Small intestine (tissue), 16 donors: ENCODE data around the gene TNFAIP8L2. TPM values are rescaled to one million over a fixed set of nuclear protein-coding genes. Genes with fewer than 3 reads are reported as not detected.

Experiments
- DNase-seq, 2 donors: peaks; one replicate each; pipeline versions ENCODE4 v3.0.0 to v3.0.0-alpha.2; 2013
- FAIRE-seq: peaks from 2 replicates; lab custom pipeline; 2012; peaks lifted over from hg19 to GRCh38; lab: Jason Lieb, UNC
- H3K27ac ChIP-seq, 3 donors: one replicate each; pipeline ENCODE4 v1.5.1; 2013; ENCODE audit warnings: low read length in 2 of 3, mild to moderate bottlenecking in 2 of 3, control low read depth in 1 of 3, inconsistent platforms in 1 of 3, low read depth in 1 of 3, moderate library complexity in 1 of 3
- H3K27me3 ChIP-seq, 3 donors: one replicate each; pipeline ENCODE4 v1.6.1; 2013; ENCODE audit warnings: low read length in 3 of 3, inconsistent platforms in 1 of 3; ENCODE audit not compliant: control insufficient read depth in 3 of 3, insufficient read depth in 3 of 3
- H3K36me3 ChIP-seq, 3 donors: one replicate each; pipeline ENCODE4 v1.6.1; 2013; ENCODE audit warnings: low read length in 3 of 3, inconsistent platforms in 1 of 3, low read depth in 1 of 3, mild to moderate bottlenecking in 1 of 3, moderate library complexity in 1 of 3; ENCODE audit not compliant: control insufficient read depth in 3 of 3, insufficient read depth in 2 of 3
- H3K4me1 ChIP-seq, 3 donors: one replicate each; pipeline ENCODE4 v1.6.1; 2013; ENCODE audit warnings: low read length in 2 of 3, inconsistent platforms in 1 of 3, low read depth in 1 of 3, mild to moderate bottlenecking in 1 of 3, moderate library complexity in 1 of 3; ENCODE audit not compliant: control insufficient read depth in 3 of 3, insufficient read depth in 2 of 3
- H3K4me3 ChIP-seq, 3 donors: one replicate each; pipeline ENCODE4 v1.5.1; 2013; ENCODE audit warnings: low read length in 3 of 3, control low read depth in 1 of 3, inconsistent platforms in 1 of 3, low read depth in 1 of 3, mild to moderate bottlenecking in 1 of 3, moderate library complexity in 1 of 3
- H3K9me3 ChIP-seq, 2 donors: one replicate each; pipeline ENCODE4 v1.6.1; 2013; ENCODE audit warnings: low read depth in 1 of 2, low read length in 1 of 2; ENCODE audit not compliant: control insufficient read depth in 2 of 2, insufficient read depth in 1 of 2
- WGBS, 3 donors: extraction: QIAGEN DNeasy Blood & Tissue Kit; methylation state at CpG; one replicate each; pipeline ENCODE4 v1.1.7; 2013; 5-methylcytosine and 5-hydroxymethylcytosine counted together
- long read RNA-seq, 10 donors: transcript quantifications; one replicate each; lab custom pipeline, GENCODE V29; 2026
- polyA plus RNA-seq, 4 donors: library from polyadenylated mRNA; stranded (reverse) in 3 of 4; unstranded in 1 of 4; fragments of 200-250 nt in 3 of 4; fragments of 120-200 nt in 1 of 4; gene quantifications; one replicate each; pipeline versions ENCODE4 v1.2.1 to v1.2.3, GENCODE V29; 2013
- donor health status: healthy with polysubstance abuse.
- donor health status: control.
- donor health status: control.
- donor health status: Bipolar disorder and iron deficiency.
- donor health status: healthy.

TNFAIP8L2 gene
- polyA plus RNA-seq, result 10 to 100 TPM in 1 of 4 donors, 1 to 10 TPM in 3; 1.6 to 16.2 (median 4.8) TPM
- long read RNA-seq, donor 1, result 0 reads
- long read RNA-seq, donor 2, result 0 reads
- long read RNA-seq, donor 3, partial matches to known transcripts, result 0 of 1 reads
- long read RNA-seq, donor 3, other reads (novel, unspliced or antisense), result 0 of 1 reads
- long read RNA-seq, donor 4, result 0 reads
- long read RNA-seq, donor 5, result 0 reads
- long read RNA-seq, donor 6, partial matches to known transcripts, result 0 of 1 reads
- long read RNA-seq, donor 6, other reads (novel, unspliced or antisense), result 0 of 1 reads
- long read RNA-seq, donor 7, result 0 reads
- long read RNA-seq, donor 8, result 0 reads
- long read RNA-seq, donor 9, result 0 reads
- long read RNA-seq, donor 10, partial matches to known transcripts, result 0 of 2 reads
- long read RNA-seq, donor 10, other reads (novel, unspliced or antisense), result 0 of 2 reads

- peaks cover 4 to 39% (median 4%) of the 10 kb centered on the region in 3 donors for H3K36me3 ChIP-seq
- no peaks in the 10 kb centered on the region for H3K9me3 ChIP-seq
- peak within 1 kb of the TSS in 2 of 3 donors; percentile 27 to 52 for H3K27ac ChIP-seq
- no peak for FAIRE-seq
- peaks cover 0 to 3% (median 0%) of the 10 kb centered on the region in 3 donors for H3K4me1 ChIP-seq
- H3K27me3 ChIP-seq, result no peaks in the 10 kb centered on the region
- 29 to 48% (median 39%) methylated on average over 4 of the region's 4 CpGs for WGBS, 3 donors
- peak; percentile 40 to 65 for DNase-seq
- H3K4me3 ChIP-seq, result peak within 1 kb of the TSS; percentile 5 to 31 (median 8)
Observed at GRCh38 chr1:151156515-151156819, at the start of gene TNFAIP8L2. TSS of gene TNFAIP8L2 (plus strand) at chr1:151156649. CDS start at chr1:151158698, 2,049 bp downstream.

- WGBS, 3 donors, result 72 to 82% (median 76%) methylated on average over 2 of the region's 2 CpGs
- FAIRE-seq (no peak), DNase-seq (no peak)
Observed at GRCh38 chr1:151106894-151107293, 49.6 kb upstream of the TNFAIP8L2 start.

GRCh38 chr1:151108331-151108730 is 48.1 kb upstream of the TNFAIP8L2 start:
- FAIRE-seq (no peak), DNase-seq (no peak)
- H3K36me3 ChIP-seq, result peaks cover 0 to 40% (median 10%) of the 10 kb centered on the region in 3 donors
- H3K9me3 ChIP-seq, result no peaks in the 10 kb centered on the region
- H3K4me3 ChIP-seq, result no peak overlapping the region
- H3K27ac ChIP-seq, result no peak overlapping the region
- WGBS, 3 donors, result 94 to 98% (median 97%) methylated on average over 5 of the region's 5 CpGs
- H3K4me1 ChIP-seq, result no peaks in the 10 kb centered on the region
- no peaks in the 10 kb centered on the region for H3K27me3 ChIP-seq

More at GRCh38 chr1:151106894-151107293, 49.6 kb upstream of the TNFAIP8L2 start:
- H3K4me3 ChIP-seq, result no peak overlapping the region
- H3K36me3 ChIP-seq, result peaks cover 0 to 36% (median 10%) of the 10 kb centered on the region in 3 donors
- H3K4me1 ChIP-seq, result no peaks in the 10 kb centered on the region
- no peaks in the 10 kb centered on the region for H3K9me3 ChIP-seq
- H3K27me3 ChIP-seq, result no peaks in the 10 kb centered on the region
- no peak overlapping the region for H3K27ac ChIP-seq

- 92 to 98% (median 97%) methylated on average over 5 of the region's 5 CpGs for WGBS, 3 donors
- no peaks in the 10 kb centered on the region for H3K27me3 ChIP-seq
- no peak overlapping the region for H3K27ac ChIP-seq
- no peaks in the 10 kb centered on the region for H3K9me3 ChIP-seq
- peaks cover 4 to 50% (median 7%) of the 10 kb centered on the region in 3 donors for H3K36me3 ChIP-seq
- no peak overlapping the region for H3K4me3 ChIP-seq
- FAIRE-seq (no peak), DNase-seq (no peak)
- no peaks in the 10 kb centered on the region for H3K4me1 ChIP-seq
Observed at GRCh38 chr1:151113877-151114276, 42.6 kb upstream of the TNFAIP8L2 start.

- peak overlapping the region in 1 of 3 donors; percentile 14 for H3K27ac ChIP-seq
- no peak overlapping the region for H3K4me3 ChIP-seq
- H3K36me3 ChIP-seq, result peaks cover 0 to 13% (median 0%) of the 10 kb centered on the region in 3 donors
- no peaks in the 10 kb centered on the region for H3K27me3 ChIP-seq
- DNase-seq, result no peak
- no peaks in the 10 kb centered on the region for H3K9me3 ChIP-seq
- no peak for FAIRE-seq
- H3K4me1 ChIP-seq, result no peaks in the 10 kb centered on the region
- WGBS, 3 donors, result 85 to 90% (median 90%) methylated on average over 5 of the region's 5 CpGs
Observed at GRCh38 chr1:151124763-151125403, 31.6 kb upstream of the TNFAIP8L2 start.

GRCh38 chr1:151128800-151129199 is 27.6 kb upstream of the TNFAIP8L2 start:
- Histone ChIP-seq H3K4me3 (no peak overlapping the region), H3K9me3 (no peaks in the 10 kb centered on the region), H3K4me1 (peaks cover 0 to 10% (median 3%) of the 10 kb centered on the region in 3 donors), H3K27me3 (peaks cover 0 to 20% (median 0%) of the 10 kb centered on the region in 3 donors), H3K36me3 (peaks cover 0 to 9% (median 0%) of the 10 kb centered on the region in 3 donors), H3K27ac (no peak overlapping the region)
- DNase-seq (no peak), FAIRE-seq (no peak)
- WGBS, 3 donors, result 83 to 95% (median 94%) methylated on average over 6 of the region's 6 CpGs

- no peak for FAIRE-seq
- Histone ChIP-seq H3K4me3 (peak overlapping the region in 2 of 3 donors; percentile 6 to 44), H3K9me3 (no peaks in the 10 kb centered on the region), H3K36me3 (peaks cover 0 to 29% (median 0%) of the 10 kb centered on the region in 3 donors), H3K27ac (peak overlapping the region in 2 of 3 donors; percentile 8 to 45), H3K27me3 (peaks cover 0 to 21% (median 0%) of the 10 kb centered on the region in 3 donors), H3K4me1 (peaks cover 0 to 10% (median 3%) of the 10 kb centered on the region in 3 donors)
- DNase-seq, result peak; percentile 85 to 92
- 7 to 19% (median 7%) methylated on average over 43 to 45 of the region's 45 CpGs for WGBS, 3 donors
Observed at GRCh38 chr1:151130987-151131586, 25.4 kb upstream of the TNFAIP8L2 start.
